GM20431 (cell line): ENCODE results near the gene TPSD1.
"Not testable (repeated sequence)": the region's sequence is repeated elsewhere in the genome, so short reads cannot be mapped to it uniquely, and the experiment has no call there.

Source experiments
- in situ Hi-C: fragments of 300-500 bp; cut with MseI, MboI; formaldehyde crosslinking; loops from one replicate; pipeline ENCODE4 v1.15.0; 2020; ENCODE audit warnings: low sequenced_read_pairs; ENCODE audit not compliant: unreplicated experiment

TPSD1 gene

GRCh38 chr16:1220098-1220728, 35.7 kb upstream of the TPSD1 start:
- in situ Hi-C loops: no loop called here

GRCh38 chr16:1220841-1221627, 34.8 kb upstream of the TPSD1 start:
- in situ Hi-C loops: no loop called here

- in situ Hi-C loops: no loop called here
These were observed 34.0 kb upstream of the TPSD1 start for GRCh38 chr16:1221628-1222552.

GRCh38 chr16:1222553-1223354, 33.1 kb upstream of the TPSD1 start:
- in situ Hi-C loops: no loop called here

GRCh38 chr16:1223355-1224214, 32.3 kb upstream of the TPSD1 start:
- in situ Hi-C loops: no loop called here

GRCh38 chr16:1224558-1224957, 31.3 kb upstream of the TPSD1 start:
- in situ Hi-C loops: no loop called here

GRCh38 chr16:1225051-1225451, 30.8 kb upstream of the TPSD1 start, which contains the start of gene TPSG1:
Gene TPSG1 (minus strand): TSS chr16:1225268. CDS start chr16:1225252, 16 bp downstream.
- in situ Hi-C loops: no loop called here

- in situ Hi-C loops: not testable (repeated sequence)
These were observed 30.0 kb upstream of the TPSD1 start for GRCh38 chr16:1225728-1226311.

- in situ Hi-C loops: not testable (repeated sequence)
These were observed 29.2 kb upstream of the TPSD1 start for GRCh38 chr16:1226692-1227091.

GRCh38 chr16:1228227-1228626, 27.6 kb upstream of the TPSD1 start:
- in situ Hi-C loops: not testable (repeated sequence)

- in situ Hi-C loops: not testable (repeated sequence)
These were observed 26.4 kb upstream of the TPSD1 start for GRCh38 chr16:1229476-1229875.

GRCh38 chr16:1230084-1230470, 25.8 kb upstream of the TPSD1 start, which contains the start of gene TPSB2:
Gene TPSB2 (minus strand): TSS chr16:1230184. CDS start chr16:1229951, 233 bp downstream.
- in situ Hi-C loops: not testable (repeated sequence)

GRCh38 chr16:1230471-1231212, 25.2 kb upstream of the TPSD1 start:
- in situ Hi-C loops: not testable (repeated sequence)

GRCh38 chr16:1231301-1231700, 24.6 kb upstream of the TPSD1 start:
- in situ Hi-C loops: not testable (repeated sequence)

- in situ Hi-C loops: not testable (repeated sequence)
These were observed 23.7 kb upstream of the TPSD1 start for GRCh38 chr16:1232049-1232748.

- in situ Hi-C loops: not testable (repeated sequence)
These were observed 19.2 kb upstream of the TPSD1 start for GRCh38 chr16:1236659-1237058.

- in situ Hi-C loops: no loop called here
These were observed 17.9 kb upstream of the TPSD1 start for GRCh38 chr16:1237990-1238389.
